ENCODE data around the gene METTL4.
"Not testable (repeated sequence)": the region's sequence is repeated elsewhere in the genome, so short reads cannot be mapped to it uniquely, and the experiment has no call there.

The METTL4 gene

GRCh38 chr18:2568129-2568528 lies 3.2 kb downstream of the METTL4 start:
- in situ Hi-C loops (cut with MboI; ENCODE audit: low sequenced_read_pairs) = no loop called here

- in situ Hi-C loops (cut with MboI; ENCODE audit: low sequenced_read_pairs) = no loop called here
These were observed 6.9 kb downstream of the METTL4 start for GRCh38 chr18:2564373-2564772.

- in situ Hi-C loops (cut with MboI; ENCODE audit: low sequenced_read_pairs) = no loop called here
These were observed 12.1 kb downstream of the METTL4 start for GRCh38 chr18:2559249-2559648.

GRCh38 chr18:2557536-2557935 lies 13.8 kb downstream of the METTL4 start:
- in situ Hi-C loops (cut with MboI; ENCODE audit: low sequenced_read_pairs) = no loop called here

- in situ Hi-C loops (cut with MboI; ENCODE audit: low sequenced_read_pairs) = no loop called here
These were observed 15.4 kb downstream of the METTL4 start for GRCh38 chr18:2555895-2556294.

GRCh38 chr18:2554696-2555095 lies 16.6 kb downstream of the METTL4 start:
- in situ Hi-C loops (cut with MboI; ENCODE audit: low sequenced_read_pairs) = no loop called here

GRCh38 chr18:2551425-2551824 lies 19.9 kb downstream of the METTL4 start:
- in situ Hi-C loops (cut with MboI; ENCODE audit: low sequenced_read_pairs) = no loop called here

- in situ Hi-C loops (cut with MboI; ENCODE audit: low sequenced_read_pairs) = no loop called here
These were observed 21.8 kb downstream of the METTL4 start for GRCh38 chr18:2549462-2549861.

- in situ Hi-C loops (cut with MboI; ENCODE audit: low sequenced_read_pairs) = no loop called here
These were observed 23.7 kb downstream of the METTL4 start for GRCh38 chr18:2547477-2548087.

- in situ Hi-C loops (cut with MboI; ENCODE audit: low sequenced_read_pairs) = no loop called here
These were observed 26.1 kb downstream of the METTL4 start for GRCh38 chr18:2545155-2545554.

GRCh38 chr18:2541925-2542563 lies 29.3 kb downstream of the METTL4 start:
- in situ Hi-C loops (cut with MboI; ENCODE audit: low sequenced_read_pairs) = not testable (repeated sequence)

- in situ Hi-C loops (cut with MboI; ENCODE audit: low sequenced_read_pairs) = no loop called here
These were observed 30.7 kb downstream of the METTL4 start for GRCh38 chr18:2540575-2540974.

- in situ Hi-C loops (cut with MboI; ENCODE audit: low sequenced_read_pairs) = no loop called here
These were observed 32.5 kb downstream of the METTL4 start for GRCh38 chr18:2538844-2539243.

- in situ Hi-C loops (cut with MboI; ENCODE audit: low sequenced_read_pairs) = no loop called here
These were observed 33.1 kb downstream of the METTL4 start for GRCh38 chr18:2538236-2538635.

GRCh38 chr18:2537296-2537695 lies 34.0 kb downstream of the METTL4 start:
- in situ Hi-C loops (cut with MboI; ENCODE audit: low sequenced_read_pairs) = no loop called here

- in situ Hi-C loops (cut with MboI; ENCODE audit: low sequenced_read_pairs) = no loop called here
These were observed 34.8 kb downstream of the METTL4 start for GRCh38 chr18:2536493-2536892.

- in situ Hi-C loops (cut with MboI; ENCODE audit: low sequenced_read_pairs) = no loop called here
These were observed 35.2 kb downstream of the METTL4 start for GRCh38 chr18:2536063-2536462.

GRCh38 chr18:2535419-2535910 lies 35.8 kb downstream of the METTL4 start:
- in situ Hi-C loops (cut with MboI; ENCODE audit: low sequenced_read_pairs) = no loop called here

GRCh38 chr18:2534906-2535305 lies 36.4 kb downstream of the METTL4 start:
- in situ Hi-C loops (cut with MboI; ENCODE audit: low sequenced_read_pairs) = no loop called here

GRCh38 chr18:2532797-2533196 lies 38.5 kb downstream of the METTL4 start:
- in situ Hi-C loops (cut with MboI; ENCODE audit: low sequenced_read_pairs) = no loop called here

- in situ Hi-C loops (cut with MboI; ENCODE audit: low sequenced_read_pairs) = no loop called here
These were observed 39.6 kb downstream of the METTL4 start for GRCh38 chr18:2531751-2532150.

- in situ Hi-C loops (cut with MboI; ENCODE audit: low sequenced_read_pairs) = no loop called here
These were observed 42.2 kb downstream of the METTL4 start for GRCh38 chr18:2529154-2529553.

GRCh38 chr18:2526329-2526728 lies 45.0 kb downstream of the METTL4 start:
- in situ Hi-C loops (cut with MboI; ENCODE audit: low sequenced_read_pairs) = no loop called here
